ENCODE results near the gene IGF1R. TPM values are rescaled to one million over a fixed set of nuclear protein-coding genes. Genes with fewer than 3 reads are reported as not detected.

Gene IGF1R
- total RNA-seq, 4 donors from 2014 or later, result 51.5 to 146 (median 89.6) TPM

- no peak for TF ChIP-seq CTCF (IDR thresholded peaks at IDR 0.05)
- no peak for TF ChIP-seq POLR2A (IDR thresholded peaks at IDR 0.05)
- WGBS, 2 donors, result 92 to 93% methylated on average over 29 of the region's 29 CpGs
- no peak for DNase-seq
Measured at GRCh38 chr15:98969126-98969735, 320.9 kb downstream of the IGF1R start.

GRCh38 chr15:98970799-98971198 lies 322.5 kb downstream of the IGF1R start:
- 99 to 100% methylated on average over 8 of the region's 8 CpGs for WGBS, 2 donors
- DNase-seq, result no peak
- no peak overlapping the region for H3K4me3 ChIP-seq (replicated peaks in 1 of 3)
- no peaks in the 10 kb centered on the region for H3K9me3 ChIP-seq
- no peaks in the 10 kb centered on the region for H3K27me3 ChIP-seq
- no peaks in the 10 kb centered on the region for H3K36me3 ChIP-seq
- H3K4me1 ChIP-seq, result peaks cover 0 to 7% of the 10 kb centered on the region in 2 donors
- intact Hi-C loops (cut with DNase I), result no loop called here
- TF ChIP-seq POLR2A (IDR thresholded peaks at IDR 0.05) (no peak), CTCF (IDR thresholded peaks at IDR 0.05) (no peak)
- no peak overlapping the region for H3K27ac ChIP-seq

More at GRCh38 chr15:98969126-98969735, 320.9 kb downstream of the IGF1R start:
- H3K9me3 ChIP-seq, result no peaks in the 10 kb centered on the region
- no peak overlapping the region for H3K4me3 ChIP-seq (replicated peaks in 1 of 3)
- H3K4me1 ChIP-seq, result peaks cover 0 to 7% of the 10 kb centered on the region in 2 donors
- H3K27ac ChIP-seq, result no peak overlapping the region
- intact Hi-C loops (cut with DNase I), result no loop called here
- H3K27me3 ChIP-seq, result no peaks in the 10 kb centered on the region
- H3K36me3 ChIP-seq, result no peaks in the 10 kb centered on the region

GRCh38 chr15:98976500-98976899 lies 328.2 kb downstream of the IGF1R start:
- intact Hi-C loops (cut with DNase I), result no loop called here
- no peak for DNase-seq
- Histone ChIP-seq H3K27ac (no peak overlapping the region), H3K4me3 (replicated peaks in 1 of 3) (no peak overlapping the region), H3K9me3 (no peaks in the 10 kb centered on the region), H3K27me3 (no peaks in the 10 kb centered on the region), H3K36me3 (no peaks in the 10 kb centered on the region), H3K4me1 (peaks cover 0 to 7% of the 10 kb centered on the region in 2 donors)
- TF ChIP-seq POLR2A (IDR thresholded peaks at IDR 0.05) (no peak), CTCF (IDR thresholded peaks at IDR 0.05) (no peak)
- 93 to 94% methylated on average over 1 of the region's 1 CpG for WGBS, 2 donors

- WGBS, 2 donors, result 76 to 79% methylated on average over 3 of the region's 3 CpGs
- intact Hi-C loops (cut with DNase I), result no loop called here
- peaks cover 8 to 15% of the 10 kb centered on the region in 2 donors for H3K4me1 ChIP-seq
- H3K27ac ChIP-seq, result no peak overlapping the region
- H3K36me3 ChIP-seq, result no peaks in the 10 kb centered on the region
- no peak for DNase-seq
- no peak overlapping the region for H3K4me3 ChIP-seq (replicated peaks in 1 of 3)
- no peaks in the 10 kb centered on the region for H3K9me3 ChIP-seq
- TF ChIP-seq POLR2A (IDR thresholded peaks at IDR 0.05) (no peak), CTCF (IDR thresholded peaks at IDR 0.05) (no peak)
- no peaks in the 10 kb centered on the region for H3K27me3 ChIP-seq
Measured at GRCh38 chr15:98977441-98977840, 329.1 kb downstream of the IGF1R start.

GRCh38 chr15:98978153-98978552 lies 329.8 kb downstream of the IGF1R start:
- H3K27me3 ChIP-seq, result no peaks in the 10 kb centered on the region
- no peak overlapping the region for H3K27ac ChIP-seq
- H3K36me3 ChIP-seq, result no peaks in the 10 kb centered on the region
- 97 to 100% methylated on average over 3 of the region's 3 CpGs for WGBS, 2 donors
- H3K9me3 ChIP-seq, result no peaks in the 10 kb centered on the region
- H3K4me3 ChIP-seq (replicated peaks in 1 of 3), result no peak overlapping the region
- H3K4me1 ChIP-seq, result peaks cover 13 to 22% of the 10 kb centered on the region in 2 donors
- no peak for DNase-seq
- intact Hi-C loops (cut with DNase I), result no loop called here
- TF ChIP-seq CTCF (IDR thresholded peaks at IDR 0.05), result no peak
